DOHH2 (cell line): ENCODE measurements around the gene AMBRA1.
"Not testable (repeated sequence)": the region's sequence is repeated elsewhere in the genome, so short reads cannot be mapped to it uniquely, and the experiment has no call there.

Source experiments
- H3F3A ChIP-seq: fragments of 200-600 bp; sonication (generic), shearing (Covaris generic); 2 replicates; pipeline ENCODE4 v1.6.0; 2016; ENCODE audit warnings: antibody characterized with exemption, mild to moderate bottlenecking; ENCODE audit not compliant: control insufficient read depth, insufficient read depth
- H3K27ac ChIP-seq: fragments of 200-600 bp; sonication (generic); 2 replicates; pipeline ENCODE4 v1.5.1; 2014; ENCODE audit warnings: low read depth, mild to moderate bottlenecking, low read length, moderate library complexity
- H3K27me3 ChIP-seq: fragments of 200-600 bp; sonication (generic); 2 replicates; pipeline ENCODE4 v1.6.1; 2014; ENCODE audit warnings: mild to moderate bottlenecking, low read length, mixed read lengths; ENCODE audit not compliant: control insufficient read depth
- H3K36me3 ChIP-seq: fragments of 200-600 bp; sonication (generic); 2 replicates; pipeline ENCODE4 v1.6.1; 2014; ENCODE audit warnings: mild to moderate bottlenecking, low read length, moderate library complexity, mixed read lengths; ENCODE audit not compliant: control insufficient read depth
- H3K4me1 ChIP-seq: fragments of 200-600 bp; sonication (generic); 2 replicates; pipeline ENCODE4 v1.6.1; 2014; ENCODE audit warnings: mild to moderate bottlenecking, low read length, mixed read lengths; ENCODE audit not compliant: control insufficient read depth
- H3K4me2 ChIP-seq: fragments of 200-600 bp; sonication (generic); 2 replicates; pipeline ENCODE4 v1.6.0; 2014; ENCODE audit warnings: mild to moderate bottlenecking, low read length, moderate library complexity
- H3K4me3 ChIP-seq: fragments of 200-600 bp; sonication (generic); 2 replicates; pipeline ENCODE4 v1.5.1; 2014; ENCODE audit warnings: mild to moderate bottlenecking, low read length, mixed read lengths
- H3K79me2 ChIP-seq: fragments of 200-600 bp; sonication (generic); 2 replicates; pipeline ENCODE4 v1.6.1; 2014; ENCODE audit warnings: mild to moderate bottlenecking, low read length, mixed read lengths; ENCODE audit not compliant: control insufficient read depth
- H3K9me2 ChIP-seq: fragments of 200-600 bp; sonication (generic); replicated peaks from 2 replicates; pipeline ENCODE4 v1.6.1; 2014; ENCODE audit warnings: mild to moderate bottlenecking, low read length, mixed read lengths; ENCODE audit not compliant: control insufficient read depth
- H3K9me3 ChIP-seq: fragments of 200-600 bp; sonication (generic); 2 replicates; pipeline ENCODE4 v1.6.1; 2014; ENCODE audit warnings: antibody characterized with exemption, low read length, mixed read lengths; ENCODE audit not compliant: control insufficient read depth, insufficient read depth
- H4K20me1 ChIP-seq: fragments of 200-600 bp; sonication (generic); 2 replicates; pipeline ENCODE4 v1.6.0; 2014; ENCODE audit warnings: low read depth, mild to moderate bottlenecking, antibody characterized with exemption, low read length, moderate library complexity; ENCODE audit not compliant: control insufficient read depth, insufficient read depth
- CTCF ChIP-seq: fragments of 200-600 bp; sonication (generic); IDR thresholded peaks from one replicate; pipeline ENCODE4 v1.5.1; 2014; ENCODE audit warnings: antibody characterized with exemption, mild to moderate bottlenecking, low read depth, low read length; ENCODE audit not compliant: poor library complexity, severe bottlenecking
- EZH2phosphoT487 ChIP-seq: fragments of 200-600 bp; sonication (generic); IDR thresholded peaks from 2 replicates; pipeline ENCODE4 v1.6.1; 2017; ENCODE audit warnings: borderline replicate concordance, mild to moderate bottlenecking, antibody characterized with exemption, low read length, moderate library complexity, mixed read lengths

Gene AMBRA1

DNA sequence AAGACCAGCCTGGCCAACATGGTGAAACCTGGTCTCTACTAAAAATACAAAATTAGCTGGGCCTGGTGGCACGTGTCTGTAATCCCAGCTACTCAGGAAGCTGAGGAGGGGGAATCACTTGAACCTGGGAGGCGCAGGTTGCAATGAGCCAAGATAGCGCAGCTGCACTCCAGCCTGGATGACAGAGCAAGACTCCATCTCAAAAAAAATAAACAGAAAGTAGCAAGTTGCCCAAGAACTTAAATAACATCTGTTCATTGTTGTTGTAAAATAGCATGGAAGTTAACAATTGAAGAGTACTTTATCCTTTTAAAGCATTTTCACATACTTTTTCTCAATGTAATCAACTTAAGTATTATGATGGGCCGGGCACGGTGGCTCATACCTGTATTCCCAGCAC lies 5.7 kb downstream of the AMBRA1 start:
- Histone ChIP-seq H3F3A (no peaks in the 10 kb centered on the region), H3K4me3 (no peak overlapping the region), H4K20me1 (no peaks in the 10 kb centered on the region), H3K4me1 (peaks cover 18% of the 10 kb centered on the region), H3K9me3 (no peaks in the 10 kb centered on the region), H3K4me2 (no peak overlapping the region), H3K36me3 (no peaks in the 10 kb centered on the region), H3K27me3 (no peaks in the 10 kb centered on the region), H3K79me2 (peaks cover 80% of the 10 kb centered on the region), H3K27ac (no peak overlapping the region), H3K9me2 (no peaks in the 10 kb centered on the region)
- no peak for TF ChIP-seq EZH2phosphoT487
- TF ChIP-seq CTCF: no peak

- not testable (repeated sequence) for H3K9me2 ChIP-seq, H4K20me1 ChIP-seq
Observed at GRCh38 chr11:46583513-46583912, 10.3 kb downstream of the AMBRA1 start.

GRCh38 chr11:46582588-46582987 lies 11.2 kb downstream of the AMBRA1 start:
- TF ChIP-seq EZH2phosphoT487 (no peak), CTCF (no peak)
- Histone ChIP-seq H3K4me2 (no peak overlapping the region), H3K9me3 (no peaks in the 10 kb centered on the region), H3K79me2 (peaks cover 74% of the 10 kb centered on the region), H4K20me1 (no peaks in the 10 kb centered on the region), H3K27me3 (no peaks in the 10 kb centered on the region), H3K4me3 (no peak overlapping the region), H3K36me3 (no peaks in the 10 kb centered on the region), H3F3A (no peaks in the 10 kb centered on the region), H3K9me2 (no peaks in the 10 kb centered on the region), H3K27ac (no peak overlapping the region), H3K4me1 (no peaks in the 10 kb centered on the region)

More at GRCh38 chr11:46583513-46583912, 10.3 kb downstream of the AMBRA1 start:
- H3F3A ChIP-seq, H3K4me3 ChIP-seq, H3K27ac ChIP-seq, H3K36me3 ChIP-seq, H3K4me1 ChIP-seq, H3K4me2 ChIP-seq, H3K27me3 ChIP-seq, H3K9me3 ChIP-seq: not testable (repeated sequence)
- H3K79me2 ChIP-seq: peaks cover 74% of the 10 kb centered on the region

GRCh38 chr11:46577058-46577457 lies 16.8 kb downstream of the AMBRA1 start:
- Histone ChIP-seq H3K27me3 (no peaks in the 10 kb centered on the region), H3K4me1 (peaks cover 9% of the 10 kb centered on the region), H3K9me2 (no peaks in the 10 kb centered on the region), H3K4me2 (no peak overlapping the region), H3K36me3 (no peaks in the 10 kb centered on the region; the same call in none of the 2 replicates), H3K9me3 (peaks cover 6% of the 10 kb centered on the region; the same call in 1 of the 2 replicates), H3K4me3 (no peak overlapping the region), H4K20me1 (no peaks in the 10 kb centered on the region; the same call in 1 of the 2 replicates), H3F3A (no peaks in the 10 kb centered on the region), H3K79me2 (peaks cover 83% of the 10 kb centered on the region), H3K27ac (no peak overlapping the region)
- TF ChIP-seq EZH2phosphoT487 (no peak), CTCF (no peak)
